ENCODE data around the gene PRSS3.
"Not testable (repeated sequence)": the region's sequence is repeated elsewhere in the genome, so short reads cannot be mapped to it uniquely, and the experiment has no call there.

PRSS3 gene

GRCh38 chr9:33818847-33819500, 23.6 kb downstream of the PRSS3 start:
- no peak for DNase-seq

- no peak for DNase-seq
These were observed 24.9 kb downstream of the PRSS3 start for GRCh38 chr9:33820231-33820745.

GRCh38 chr9:33823801-33824200, 28.4 kb downstream of the PRSS3 start:
- no peak for DNase-seq

- DNase-seq = not testable (repeated sequence)
These were observed 31.9 kb downstream of the PRSS3 start for GRCh38 chr9:33827285-33827684.

GRCh38 chr9:33829641-33830230, 34.4 kb downstream of the PRSS3 start:
- not testable (repeated sequence) for DNase-seq

GRCh38 chr9:33835625-33836260, 40.4 kb downstream of the PRSS3 start:
- no peak for DNase-seq

GRCh38 chr9:33836261-33836660, 40.9 kb downstream of the PRSS3 start:
- not testable (repeated sequence) for DNase-seq

GRCh38 chr9:33837138-33837537, 41.8 kb downstream of the PRSS3 start:
- no peak for DNase-seq

GRCh38 chr9:33840381-33840780, 45.0 kb downstream of the PRSS3 start:
- no peak for DNase-seq

GRCh38 chr9:33843312-33843961, 48.1 kb downstream of the PRSS3 start:
- no peak for DNase-seq

GRCh38 chr9:33846231-33846630, 50.9 kb downstream of the PRSS3 start:
- DNase-seq = no peak

- DNase-seq = not testable (repeated sequence)
These were observed 52.5 kb downstream of the PRSS3 start for GRCh38 chr9:33847894-33848205.
